ENCODE results near the gene CENPX.

Gene CENPX

GRCh38 chr17:81977211-81977808 lies 45.4 kb downstream of the CENPX start, which contains the start of gene ASPSCR1:
Gene ASPSCR1 (plus strand): TSS chr17:81977629. CDS start chr17:81977647, 18 bp downstream.
- Histone ChIP-seq H3K27ac (ENCODE audit: insufficient read depth in 1 of 2, low read depth in 1 of 2, low read length in 2 of 2, poor library complexity in 1 of 2, severe bottlenecking in 2 of 2) (peak within 1 kb of the TSS; percentile 64 to 85), H3K9me3 (ENCODE audit: control extremely low read depth in 1 of 5, control insufficient read depth in 4 of 5, insufficient read depth in 2 of 5, low read depth in 1 of 5, low read length in 4 of 5) (peaks cover 0 to 9% (median 4%) of the 10 kb centered on the region in 5 experiments), H3K4me1 (ENCODE audit: control extremely low read depth in 1 of 4, control insufficient read depth in 4 of 4, insufficient read depth in 4 of 4, low read length in 3 of 4) (peaks cover 10 to 48% (median 35%) of the 10 kb centered on the region in 4 experiments), H3K36me3 (ENCODE audit: control insufficient read depth in 4 of 4, insufficient read depth in 4 of 4, low read length in 3 of 4) (peaks cover 0 to 8% (median 3%) of the 10 kb centered on the region in 4 experiments), H3K4me3 (ENCODE audit: control insufficient read depth in 1 of 7, extremely low read depth in 1 of 7, insufficient read depth in 4 of 7, low read depth in 2 of 7, low read length in 6 of 7) (peak within 1 kb of the TSS; percentile 63 to 86 (median 73)), H3K27me3 (replicated peaks in 2 of 5; ENCODE audit: control insufficient read depth in 4 of 5, insufficient read depth in 5 of 5, low read length in 4 of 5) (peaks cover 0 to 3% (median 0%) of the 10 kb centered on the region in 5 experiments)
- CTCF ChIA-PET: interaction anchor here (1.0 to 2.6 kb wide), 5 partner anchors 15 to 110 kb away, joined by 3 to 13 read pairs (median 6); partner anchors contain the start of gene NOTUM
- 0% methylated on average over 74 of the region's 76 CpGs for WGBS (ENCODE audit: insufficient coverage)
- peak; percentile 88 to 92 (median 91) for DNase-seq
- POLR2A ChIA-PET: interaction anchor here (0.7 to 1.1 kb wide), 2 partner anchors 45 to 60 kb away, joined by 3 to 4 read pairs; partner anchors contain the start of genes CENPX and DCXR

GRCh38 chr17:81976332-81977210 lies 46.1 kb downstream of the CENPX start:
- peak in 2 of 3 donors; percentile 50 to 51 for DNase-seq
- Histone ChIP-seq H3K27ac (ENCODE audit: insufficient read depth in 1 of 2, low read depth in 1 of 2, low read length in 2 of 2, poor library complexity in 1 of 2, severe bottlenecking in 2 of 2) (peak overlapping the region in 1 of 2 experiments; percentile 85), H3K27me3 (replicated peaks in 2 of 5; ENCODE audit: control insufficient read depth in 4 of 5, insufficient read depth in 5 of 5, low read length in 4 of 5) (peaks cover 0 to 3% (median 0%) of the 10 kb centered on the region in 5 experiments), H3K4me3 (ENCODE audit: control insufficient read depth in 1 of 7, extremely low read depth in 1 of 7, insufficient read depth in 4 of 7, low read depth in 2 of 7, low read length in 6 of 7) (peak overlapping the region; percentile 63 to 86 (median 73)), H3K4me1 (ENCODE audit: control extremely low read depth in 1 of 4, control insufficient read depth in 4 of 4, insufficient read depth in 4 of 4, low read length in 3 of 4) (peaks cover 10 to 46% (median 35%) of the 10 kb centered on the region in 4 experiments), H3K36me3 (ENCODE audit: control insufficient read depth in 4 of 4, insufficient read depth in 4 of 4, low read length in 3 of 4) (peaks cover 0 to 6% (median 3%) of the 10 kb centered on the region in 4 experiments), H3K9me3 (ENCODE audit: control extremely low read depth in 1 of 5, control insufficient read depth in 4 of 5, insufficient read depth in 2 of 5, low read depth in 1 of 5, low read length in 4 of 5) (peaks cover 0 to 9% (median 4%) of the 10 kb centered on the region in 5 experiments)
- ChIA-PET POLR2A (interaction anchor here (0.7 to 1.1 kb wide), 2 partner anchors 46 to 61 kb away, joined by 3 to 4 read pairs; partner anchors contain the start of genes CENPX and DCXR), CTCF (interaction anchor here (1.3 to 2.6 kb wide), 6 partner anchors 14 to 53 kb away, joined by 3 to 10 read pairs (median 5); no protein-coding TSS in a partner anchor)
- WGBS (ENCODE audit: insufficient coverage): 26% methylated on average over 25 of the region's 30 CpGs

- Histone ChIP-seq H3K4me1 (ENCODE audit: control extremely low read depth in 1 of 4, control insufficient read depth in 4 of 4, insufficient read depth in 4 of 4, low read length in 3 of 4) (peaks cover 0 to 24% (median 16%) of the 10 kb centered on the region in 4 experiments), H3K27ac (ENCODE audit: insufficient read depth in 1 of 2, low read depth in 1 of 2, low read length in 2 of 2, poor library complexity in 1 of 2, severe bottlenecking in 2 of 2) (no peak overlapping the region), H3K9me3 (ENCODE audit: control extremely low read depth in 1 of 5, control insufficient read depth in 4 of 5, insufficient read depth in 2 of 5, low read depth in 1 of 5, low read length in 4 of 5) (peaks cover 0 to 9% (median 4%) of the 10 kb centered on the region in 5 experiments), H3K27me3 (replicated peaks in 2 of 5; ENCODE audit: control insufficient read depth in 4 of 5, insufficient read depth in 5 of 5, low read length in 4 of 5) (no peaks in the 10 kb centered on the region), H3K4me3 (ENCODE audit: control insufficient read depth in 1 of 7, extremely low read depth in 1 of 7, insufficient read depth in 4 of 7, low read depth in 2 of 7, low read length in 6 of 7) (no peak overlapping the region), H3K36me3 (ENCODE audit: control insufficient read depth in 4 of 4, insufficient read depth in 4 of 4, low read length in 3 of 4) (no peaks in the 10 kb centered on the region)
- ChIA-PET POLR2A (interaction anchor here (1.1 kb wide), 1 partner anchor 14 kb away, joined by 3 read pairs; no protein-coding TSS in a partner anchor), CTCF (no interaction called here)
- no peak for DNase-seq
Measured at GRCh38 chr17:81973432-81973831, 49.2 kb downstream of the CENPX start.

- ChIA-PET POLR2A (no interaction called here), CTCF (interaction anchor here (2.4 to 3.6 kb wide), 2 partner anchors 9 to 52 kb away, joined by 12 to 21 read pairs; partner anchors contain the start of gene CENPX)
- Histone ChIP-seq H3K4me1 (ENCODE audit: control extremely low read depth in 1 of 4, control insufficient read depth in 4 of 4, insufficient read depth in 4 of 4, low read length in 3 of 4) (peaks cover 0 to 38% (median 32%) of the 10 kb centered on the region in 4 experiments), H3K36me3 (ENCODE audit: control insufficient read depth in 4 of 4, insufficient read depth in 4 of 4, low read length in 3 of 4) (no peaks in the 10 kb centered on the region), H3K27ac (ENCODE audit: insufficient read depth in 1 of 2, low read depth in 1 of 2, low read length in 2 of 2, poor library complexity in 1 of 2, severe bottlenecking in 2 of 2) (no peak overlapping the region), H3K9me3 (ENCODE audit: control extremely low read depth in 1 of 5, control insufficient read depth in 4 of 5, insufficient read depth in 2 of 5, low read depth in 1 of 5, low read length in 4 of 5) (peaks cover 0 to 9% (median 4%) of the 10 kb centered on the region in 5 experiments), H3K27me3 (replicated peaks in 2 of 5; ENCODE audit: control insufficient read depth in 4 of 5, insufficient read depth in 5 of 5, low read length in 4 of 5) (peaks cover 0 to 1% (median 0%) of the 10 kb centered on the region in 5 experiments), H3K4me3 (ENCODE audit: control insufficient read depth in 1 of 7, extremely low read depth in 1 of 7, insufficient read depth in 4 of 7, low read depth in 2 of 7, low read length in 6 of 7) (no peak overlapping the region)
- no peak for DNase-seq
- WGBS (ENCODE audit: insufficient coverage): 90% methylated on average over 9 of the region's 12 CpGs
Measured at GRCh38 chr17:81968850-81969812, 53.5 kb downstream of the CENPX start.
